ENCODE results near the gene FGF9.

The FGF9 gene

DNA sequence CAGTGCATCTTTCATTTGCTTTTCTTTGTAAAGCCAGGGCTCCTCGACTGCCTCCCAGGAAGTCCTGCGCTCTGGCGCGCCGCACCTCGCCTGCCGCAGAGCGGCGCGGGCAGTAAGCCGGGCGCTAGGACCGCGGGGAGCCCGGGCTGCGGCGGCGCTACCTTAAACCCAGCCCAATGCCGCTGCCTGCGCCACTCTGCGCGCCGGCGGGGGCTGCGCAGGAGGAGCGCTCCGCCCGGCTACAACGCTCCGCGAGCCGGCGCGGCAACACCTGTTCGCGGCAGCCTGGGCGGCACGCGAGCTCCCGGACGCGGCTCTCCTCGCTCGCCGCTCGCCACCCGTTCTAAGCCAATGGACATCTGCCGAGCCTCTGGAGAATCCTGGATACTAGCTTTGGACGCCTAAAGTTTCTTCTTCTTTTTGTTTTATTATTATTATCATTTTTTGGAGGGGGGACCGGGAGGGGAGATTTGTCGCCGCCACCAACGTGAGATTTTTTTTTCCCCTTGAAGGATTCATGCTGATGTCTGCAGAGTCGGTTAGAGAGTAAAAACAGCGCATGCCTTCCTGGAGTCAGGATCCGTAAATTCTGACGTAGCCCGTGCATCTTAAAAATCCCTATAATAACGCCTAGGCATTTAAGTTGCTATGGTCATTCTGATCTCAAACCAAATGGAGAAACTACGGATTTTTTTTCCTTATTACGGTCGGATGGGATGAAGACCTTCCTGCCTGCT is at the start of gene FGF9:
TSS of gene FGF9 (plus strand) at position 191 of the 737 bp plus-strand sequence. CDS start 840 bp downstream, outside the sequence.
- peak; percentile 70 for DNase-seq

DNA sequence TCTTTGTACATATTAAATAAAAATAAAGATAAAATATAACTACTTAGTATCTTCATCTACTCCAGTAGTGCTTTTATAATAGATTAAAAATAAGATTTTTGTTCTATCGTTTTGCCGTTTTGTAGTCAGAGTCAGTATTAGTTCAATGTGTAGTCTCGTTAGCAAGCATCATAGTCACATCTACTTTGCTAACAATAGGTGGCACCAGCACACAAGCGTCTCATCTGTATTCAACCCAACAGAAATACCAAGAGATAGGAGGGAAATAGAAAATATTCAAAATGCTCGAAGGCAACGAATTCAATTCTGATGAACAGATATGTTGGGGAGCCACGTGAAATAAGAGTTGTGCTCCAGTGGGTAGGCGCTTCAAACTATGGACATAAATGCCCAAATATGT is 45.5 kb upstream of the FGF9 start:
- no peak for DNase-seq

DNA sequence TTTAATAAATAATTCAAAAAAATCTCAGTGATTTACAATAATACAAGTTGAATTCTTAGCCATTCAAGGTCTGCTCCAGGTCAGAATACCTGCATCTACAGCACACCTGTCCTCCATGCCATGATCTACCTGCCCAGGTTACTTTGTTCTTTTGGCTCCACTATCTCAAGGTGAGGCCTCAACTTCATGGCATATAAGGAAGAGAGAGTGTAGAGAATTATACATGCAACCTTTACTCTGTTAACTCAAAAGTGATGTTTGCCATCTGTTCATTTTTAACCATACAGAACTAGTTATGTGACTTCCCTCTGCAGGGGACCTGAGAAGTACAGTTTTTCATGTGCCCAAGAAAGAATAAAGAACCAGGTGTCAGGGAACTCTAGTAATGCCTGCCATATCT is 38.7 kb upstream of the FGF9 start:
- DNase-seq, result no peak

DNA sequence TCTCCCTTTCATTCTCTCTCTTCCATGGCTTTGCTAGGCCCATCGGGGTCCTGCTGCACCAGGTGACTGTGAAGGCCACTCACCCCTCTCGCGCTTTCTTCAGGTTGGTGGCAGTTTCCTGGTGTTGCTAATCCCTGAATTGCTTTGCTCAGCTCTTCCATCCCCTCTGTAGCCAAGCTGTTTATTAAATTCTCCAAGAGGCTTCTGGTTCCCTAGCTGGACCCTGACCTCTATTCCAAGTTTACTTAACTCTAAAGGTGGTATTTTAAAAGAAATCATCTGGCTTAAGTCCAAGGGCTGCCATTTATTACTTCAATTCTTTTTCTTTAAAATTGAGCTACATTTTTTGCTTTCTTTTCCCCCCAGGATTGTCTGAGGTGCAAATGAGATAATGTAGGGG is 34.2 kb upstream of the FGF9 start:
- DNase-seq, result no peak

DNA sequence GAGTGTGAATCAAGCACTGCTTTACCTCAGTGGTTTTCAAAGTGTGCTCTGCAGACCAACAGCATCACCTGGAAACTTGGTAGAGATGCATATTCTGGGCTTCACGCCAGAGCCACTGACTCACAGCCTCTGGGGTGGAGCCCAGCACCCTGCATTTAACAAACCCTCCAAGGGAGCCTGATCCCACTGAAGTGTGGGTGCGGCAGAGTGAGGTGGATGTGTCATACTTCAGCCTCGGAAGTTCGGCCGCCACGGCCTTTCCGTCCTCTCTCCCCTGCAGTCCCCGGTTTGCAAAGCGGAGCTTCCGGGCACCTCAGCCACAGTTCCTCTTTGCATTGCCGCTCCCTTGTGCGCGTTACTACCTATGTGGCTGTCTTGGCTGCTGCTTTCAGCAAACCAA is 33.6 kb upstream of the FGF9 start:
- DNase-seq, result peak; percentile 28

DNA sequence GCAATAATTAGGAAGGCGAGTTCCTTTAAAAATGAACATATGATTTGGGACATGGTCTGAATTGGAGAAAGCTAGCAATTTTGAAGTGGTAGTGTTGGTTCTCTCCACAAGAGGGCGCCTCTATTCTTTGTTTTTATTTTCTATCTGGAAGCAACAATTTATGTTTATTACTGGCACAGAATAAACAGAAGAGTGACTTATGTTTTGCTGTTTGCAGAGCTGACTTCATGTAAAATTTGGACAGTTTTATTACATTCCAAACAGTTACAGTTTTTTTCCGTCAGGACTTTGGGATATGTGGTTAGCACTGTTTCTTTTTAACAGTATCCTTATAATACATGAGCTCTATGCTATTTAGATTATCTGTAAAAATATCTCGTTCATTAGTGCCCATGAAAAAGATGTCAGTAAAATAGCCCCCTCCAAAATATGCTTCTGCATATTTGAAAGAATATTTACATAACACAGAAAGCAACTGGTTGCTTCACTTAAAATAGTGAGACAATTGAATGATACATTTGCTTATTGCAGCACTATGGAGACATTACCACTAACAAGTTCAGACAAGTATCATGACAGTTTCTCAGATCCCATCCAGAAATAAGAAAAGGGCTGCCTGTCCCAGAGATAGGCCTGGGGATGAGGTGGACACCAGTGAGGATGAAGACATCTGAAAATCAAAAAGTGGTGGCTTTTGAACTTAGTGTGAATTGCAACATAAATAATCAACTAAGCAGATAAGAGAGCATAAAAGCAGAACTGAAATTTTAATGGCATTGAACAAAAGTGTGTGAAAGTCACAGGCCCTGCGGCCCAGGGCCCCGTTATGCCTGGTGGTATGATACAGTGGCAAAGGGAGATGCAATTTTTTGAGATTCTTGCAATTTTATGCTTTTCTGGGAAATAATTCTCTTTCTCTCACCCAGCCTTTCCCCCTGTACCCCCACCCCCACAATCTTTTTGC is 32.3 kb upstream of the FGF9 start:
- DNase-seq, result peak; percentile 37

DNA sequence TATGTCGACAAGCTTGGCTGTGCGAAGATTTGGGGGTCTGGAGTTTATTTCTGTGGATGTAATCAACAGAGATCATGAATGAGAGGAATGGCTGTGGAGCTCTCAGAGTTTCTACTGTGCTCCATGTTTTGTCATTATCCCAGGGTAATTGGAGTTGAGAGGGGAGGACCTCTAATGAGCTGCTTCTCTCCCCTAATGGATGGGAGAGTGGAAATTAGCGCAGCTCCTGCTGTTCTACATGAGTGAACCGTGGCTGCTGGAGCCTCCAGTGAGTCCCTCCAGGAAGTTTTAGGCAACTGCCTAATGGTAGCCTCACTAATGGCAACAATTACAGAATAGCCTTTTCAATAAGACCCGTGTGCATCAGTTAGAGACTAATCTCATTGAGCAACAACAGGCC is 31.3 kb upstream of the FGF9 start:
- no peak for DNase-seq

DNA sequence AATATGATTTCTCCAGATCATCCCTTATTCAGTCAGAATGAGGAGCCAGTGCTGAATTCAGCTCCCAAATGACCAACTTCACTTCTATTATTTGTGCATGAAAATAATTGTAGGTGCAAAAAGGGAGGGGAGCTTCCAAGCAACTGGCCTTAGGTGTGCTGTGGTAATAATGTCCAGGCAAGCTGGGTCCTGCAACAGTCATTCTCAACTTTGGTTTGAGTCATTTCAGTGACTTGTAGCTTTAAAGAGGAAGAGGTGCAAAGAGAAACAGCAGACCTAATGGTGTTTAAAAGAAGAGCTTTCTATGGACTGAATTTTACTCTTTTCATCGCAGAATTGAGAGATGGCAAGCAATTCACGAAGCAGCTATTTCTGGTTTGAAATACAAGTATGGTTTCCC is 29.2 kb upstream of the FGF9 start:
- DNase-seq, result no peak

DNA sequence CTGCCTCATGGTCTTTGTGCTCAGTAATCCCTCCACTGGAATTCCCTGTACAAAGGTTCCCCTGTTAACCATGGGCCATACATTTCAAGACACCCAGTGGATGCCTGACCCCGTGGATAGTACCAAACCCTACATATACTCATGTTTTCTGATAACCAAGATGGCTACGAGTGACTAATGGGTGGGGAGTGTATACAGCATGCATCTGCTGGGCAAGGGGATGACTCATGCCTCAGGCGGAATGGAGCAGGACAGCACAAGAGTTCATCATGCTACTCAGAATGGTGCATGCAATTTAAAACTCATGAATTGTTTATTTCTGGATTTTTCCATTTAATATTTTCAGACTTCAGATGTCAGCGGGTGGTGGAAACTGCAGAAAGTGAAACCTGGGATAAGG is 13.3 kb upstream of the FGF9 start:
- DNase-seq, result no peak

DNA sequence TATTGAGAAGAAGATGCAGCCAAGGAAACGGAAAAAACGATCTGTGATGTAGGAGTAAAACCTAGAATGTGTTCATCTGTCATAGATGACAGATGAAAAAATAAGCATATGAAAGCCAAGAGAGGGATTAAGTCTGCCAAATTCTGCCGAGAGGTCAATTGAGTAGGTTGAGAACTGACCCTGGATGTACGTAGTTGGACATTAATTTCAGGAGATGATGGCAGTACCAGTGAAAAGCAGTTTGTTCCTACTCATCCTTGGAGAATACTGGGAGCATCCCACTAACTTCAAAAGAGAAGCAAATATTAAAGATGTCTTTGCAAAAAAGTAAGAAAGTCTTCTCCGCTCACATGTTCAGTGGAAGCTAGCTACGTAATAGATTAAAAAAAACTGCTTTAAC is 11.8 kb upstream of the FGF9 start:
- DNase-seq, result no peak

DNA sequence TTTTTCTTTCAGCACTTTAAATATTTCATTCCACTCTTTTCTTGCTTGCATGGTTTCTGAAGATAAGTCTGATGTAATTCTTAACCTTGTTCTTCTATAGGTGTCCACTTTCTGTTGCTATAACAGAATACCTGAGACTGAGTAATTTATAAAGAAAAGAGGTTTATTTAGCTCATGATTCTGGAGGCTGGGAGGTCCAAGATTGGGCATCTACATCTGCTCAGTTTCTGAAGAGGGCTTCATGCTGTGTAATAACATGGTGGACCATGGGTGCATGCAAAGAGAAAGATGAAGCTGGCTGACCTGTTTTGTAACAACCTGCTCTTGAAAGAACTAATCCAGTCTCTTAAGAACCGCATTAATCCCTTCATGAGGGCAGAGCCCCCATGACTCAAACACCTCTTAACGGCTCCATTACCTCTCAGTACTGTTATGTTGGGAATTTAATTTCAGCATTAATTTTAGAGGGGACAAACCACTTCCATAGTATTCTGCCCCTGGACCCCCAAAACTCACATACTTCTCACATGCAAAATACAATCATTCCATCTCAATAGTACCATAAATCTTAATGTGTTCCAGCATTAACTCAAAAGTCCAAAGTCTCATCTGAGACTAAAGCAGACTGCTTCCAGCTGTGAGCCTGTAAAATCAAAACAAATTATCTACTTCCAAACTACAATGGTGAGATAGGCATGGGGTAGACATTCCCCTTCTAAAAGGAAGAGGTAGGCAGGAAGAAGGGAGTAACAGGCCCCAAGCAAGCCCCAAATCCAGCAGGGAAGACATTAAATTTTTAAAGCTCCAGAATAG is 9.6 kb upstream of the FGF9 start:
- DNase-seq, result no peak

DNA sequence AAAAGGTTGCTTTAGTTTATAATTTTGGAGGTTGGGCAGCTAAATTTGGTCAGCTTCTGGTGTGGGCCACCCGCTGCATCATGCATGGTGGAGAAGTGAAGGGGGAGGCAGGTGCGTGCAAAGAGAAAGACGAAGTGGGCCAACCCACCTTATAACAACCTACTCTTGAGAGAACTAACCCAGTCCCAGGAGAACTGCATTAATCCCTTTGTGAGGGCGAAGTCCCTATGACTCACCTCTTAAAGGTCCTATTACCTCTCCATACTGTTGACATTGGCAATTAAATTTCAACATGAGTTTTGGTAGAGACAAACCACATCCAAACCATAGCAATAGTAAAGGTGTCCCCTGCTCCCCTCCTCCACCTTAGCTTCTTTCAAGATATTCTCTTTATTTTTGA is 7.7 kb upstream of the FGF9 start:
- no peak for DNase-seq

DNA sequence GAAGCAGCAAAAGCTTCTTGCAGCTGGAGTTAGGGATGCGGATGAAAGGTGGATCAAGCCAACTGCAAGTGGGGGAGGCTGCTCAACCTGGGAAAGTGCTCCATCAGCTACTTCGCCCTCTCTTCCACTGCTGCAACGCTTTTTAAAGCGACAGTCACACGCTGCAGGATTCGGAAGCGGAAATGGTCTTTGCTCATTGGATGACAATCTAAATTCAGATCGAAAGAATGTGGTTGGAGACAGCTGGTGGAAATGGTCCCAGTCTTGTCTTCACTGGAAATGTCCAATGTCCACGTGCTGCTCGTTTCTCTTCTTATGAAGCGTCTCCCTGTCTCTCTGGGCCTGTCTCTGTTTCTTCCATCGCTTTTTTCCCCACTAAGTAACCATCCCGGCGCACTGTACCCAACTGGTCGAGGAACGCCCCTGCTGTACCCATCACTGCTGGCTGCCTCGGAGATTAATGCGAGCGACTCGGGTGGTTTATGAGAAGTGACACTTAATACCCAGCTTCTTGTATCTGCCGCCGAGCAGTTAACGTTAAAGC is 2.1 kb upstream of the FGF9 start:
- no peak for DNase-seq

DNA sequence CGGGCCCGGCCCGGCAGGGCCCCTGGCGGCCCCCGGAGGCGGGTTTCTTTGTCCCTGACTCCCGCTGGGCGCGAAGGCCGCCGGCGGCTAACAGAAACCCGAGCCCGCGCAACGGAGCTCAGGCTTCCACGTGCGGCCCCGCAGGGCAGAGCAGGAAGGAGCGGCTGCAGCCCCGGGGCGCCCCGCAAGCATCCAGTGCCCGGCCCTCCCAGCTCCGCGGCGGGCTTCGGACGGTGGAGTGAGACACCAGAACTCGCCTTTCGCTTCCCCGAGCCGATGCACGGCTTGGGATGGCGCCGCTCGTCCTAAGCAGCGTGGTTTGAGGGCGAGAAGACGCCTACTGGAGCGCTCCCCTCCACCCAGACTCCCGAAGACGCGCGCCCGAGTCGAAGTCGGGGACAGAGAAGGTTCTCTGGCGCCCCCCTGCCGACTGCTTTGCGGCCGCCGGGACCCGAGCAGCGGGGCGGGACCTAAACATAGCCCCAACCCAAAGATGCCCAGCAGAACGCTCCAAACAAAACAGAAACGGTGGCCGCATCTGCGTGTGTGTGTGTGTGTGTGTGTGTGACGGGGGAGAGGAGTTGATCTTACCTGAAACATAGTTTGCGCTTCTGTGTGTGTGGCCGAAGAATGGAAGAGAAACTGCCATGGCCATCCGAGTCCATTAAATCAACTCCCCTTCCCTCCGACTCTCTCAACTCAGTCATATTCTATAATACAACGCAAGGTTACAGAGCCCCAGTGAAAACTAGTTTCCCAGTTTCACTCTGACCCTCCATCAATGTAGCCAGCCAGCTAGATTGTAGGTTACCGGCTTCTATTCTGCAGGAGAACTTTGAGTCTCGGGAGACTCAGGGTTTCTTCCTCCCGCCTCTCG is 629 bp upstream of the FGF9 start:
- DNase-seq, result peak; percentile 61

DNA sequence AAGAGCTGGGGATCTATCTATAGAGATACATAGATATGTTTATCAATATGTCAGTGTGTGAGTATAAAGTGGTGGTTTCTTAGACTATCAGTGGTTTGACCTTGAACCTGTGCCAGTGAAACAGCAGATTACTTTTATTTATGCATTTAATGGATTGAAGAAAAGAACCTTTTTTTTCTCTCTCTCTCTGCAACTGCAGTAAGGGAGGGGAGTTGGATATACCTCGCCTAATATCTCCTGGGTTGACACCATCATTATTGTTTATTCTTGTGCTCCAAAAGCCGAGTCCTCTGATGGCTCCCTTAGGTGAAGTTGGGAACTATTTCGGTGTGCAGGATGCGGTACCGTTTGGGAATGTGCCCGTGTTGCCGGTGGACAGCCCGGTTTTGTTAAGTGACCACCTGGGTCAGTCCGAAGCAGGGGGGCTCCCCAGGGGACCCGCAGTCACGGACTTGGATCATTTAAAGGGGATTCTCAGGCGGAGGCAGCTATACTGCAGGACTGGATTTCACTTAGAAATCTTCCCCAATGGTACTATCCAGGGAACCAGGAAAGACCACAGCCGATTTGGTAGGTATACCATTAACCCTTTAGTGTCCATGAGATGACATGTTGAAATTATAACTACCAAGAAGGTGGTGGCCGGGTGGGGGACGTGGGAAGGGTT is 880 bp downstream of the FGF9 start:
- no peak for DNase-seq

DNA sequence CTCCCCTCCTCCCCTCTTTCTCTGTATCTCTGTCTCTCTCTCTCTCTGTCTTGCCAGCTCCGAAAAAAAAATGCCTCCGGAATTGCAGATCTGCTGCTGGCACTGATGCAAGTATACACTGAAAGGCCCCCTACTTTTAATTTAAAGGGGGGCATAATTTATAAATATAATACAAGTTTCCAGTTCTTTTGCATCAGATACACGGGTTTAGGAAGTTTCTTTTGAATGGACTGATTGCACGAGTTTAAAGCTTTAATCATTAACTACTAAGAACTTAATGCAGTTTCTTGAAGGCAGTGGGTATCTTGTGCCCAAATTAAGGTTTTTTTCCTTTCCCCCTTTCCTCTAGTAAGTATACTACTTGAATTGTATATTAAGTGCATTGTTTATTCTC is 1.4 kb downstream of the FGF9 start:
- DNase-seq, result no peak

DNA sequence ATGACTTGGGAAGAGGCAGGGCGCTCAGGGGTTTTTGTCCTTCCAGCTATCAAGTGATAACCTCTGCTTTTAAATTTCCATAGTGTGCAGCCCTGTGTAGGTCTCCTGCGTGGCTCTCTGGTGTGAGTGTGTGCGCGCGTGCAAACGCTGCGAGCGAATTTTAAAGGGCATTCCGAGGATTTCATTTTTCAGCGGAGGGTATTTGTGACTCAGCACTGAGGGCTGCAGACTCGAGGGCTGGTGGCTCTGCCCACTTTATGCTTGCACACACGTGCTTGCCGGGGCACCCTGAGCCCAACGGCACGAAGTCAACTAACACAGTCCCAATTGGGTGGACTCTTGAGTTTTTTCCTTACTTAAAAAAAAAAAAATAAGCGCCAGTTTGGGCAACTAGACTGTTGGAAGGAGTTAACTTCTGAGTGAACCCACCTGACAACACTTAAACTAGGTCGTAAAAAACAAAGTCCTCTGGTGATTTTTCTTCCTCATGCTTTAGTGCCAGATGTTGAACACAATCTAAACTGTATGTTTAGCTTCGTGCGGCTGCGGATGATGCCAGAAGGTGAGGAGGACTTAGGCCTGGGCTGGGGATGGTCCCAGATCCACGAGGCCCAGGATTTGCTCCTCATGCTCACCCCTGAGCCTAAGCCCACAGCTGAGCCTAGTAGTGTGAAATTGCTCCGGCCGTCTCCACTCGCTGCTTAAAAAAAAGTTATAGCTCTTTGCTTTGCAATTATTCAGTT is 2.1 kb downstream of the FGF9 start:
- DNase-seq, result no peak

DNA sequence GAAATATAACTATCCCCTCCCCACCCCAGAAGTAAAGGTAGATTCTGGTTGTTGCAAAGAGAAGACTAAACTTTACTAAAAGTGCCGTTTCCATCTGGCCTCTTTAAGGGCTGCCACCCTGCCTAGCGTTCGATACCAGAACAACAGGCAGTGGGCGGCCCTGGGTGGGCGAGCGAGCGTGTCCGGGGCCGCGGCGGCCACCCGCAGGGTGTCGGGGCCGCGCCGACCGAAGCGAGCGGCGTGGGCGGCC is 2.6 kb downstream of the FGF9 start:
- DNase-seq, result peak; percentile 28

DNA sequence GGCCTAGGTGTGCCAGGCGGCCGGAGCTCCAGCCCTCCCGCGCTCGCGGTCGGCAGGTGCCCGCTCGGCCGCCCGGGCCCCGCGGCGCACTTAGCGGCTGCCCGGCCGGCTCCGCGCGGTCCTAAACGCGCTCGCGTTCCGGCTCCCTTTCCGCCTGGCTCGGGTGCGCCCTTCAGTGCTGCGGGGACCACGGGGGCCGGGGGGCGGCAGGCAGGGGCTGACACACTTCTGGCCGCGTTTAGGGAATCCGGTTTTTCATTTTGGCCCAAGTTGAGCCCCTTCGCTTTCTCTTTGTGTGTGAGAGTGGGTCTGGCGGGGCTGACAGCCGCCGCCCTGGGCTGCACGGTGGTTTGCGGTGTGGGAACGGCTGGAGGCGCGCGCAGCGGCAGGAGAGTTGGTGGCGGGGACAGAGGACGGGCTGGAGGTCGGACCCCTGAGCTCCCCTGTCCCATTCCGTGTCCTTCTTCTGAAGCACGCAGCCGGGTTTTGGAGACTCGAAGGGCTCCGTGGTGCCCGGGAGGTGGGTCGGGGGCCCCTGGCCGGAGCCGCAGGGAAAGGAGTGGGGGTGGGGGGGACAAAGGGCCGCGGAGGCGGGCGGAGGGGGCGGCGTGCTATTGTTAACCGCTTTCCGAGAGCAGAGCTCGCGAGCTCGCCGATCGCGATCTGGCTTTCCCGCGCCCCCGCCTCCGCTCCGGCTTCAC is 3.1 kb downstream of the FGF9 start:
- peak; percentile 32 for DNase-seq

DNA sequence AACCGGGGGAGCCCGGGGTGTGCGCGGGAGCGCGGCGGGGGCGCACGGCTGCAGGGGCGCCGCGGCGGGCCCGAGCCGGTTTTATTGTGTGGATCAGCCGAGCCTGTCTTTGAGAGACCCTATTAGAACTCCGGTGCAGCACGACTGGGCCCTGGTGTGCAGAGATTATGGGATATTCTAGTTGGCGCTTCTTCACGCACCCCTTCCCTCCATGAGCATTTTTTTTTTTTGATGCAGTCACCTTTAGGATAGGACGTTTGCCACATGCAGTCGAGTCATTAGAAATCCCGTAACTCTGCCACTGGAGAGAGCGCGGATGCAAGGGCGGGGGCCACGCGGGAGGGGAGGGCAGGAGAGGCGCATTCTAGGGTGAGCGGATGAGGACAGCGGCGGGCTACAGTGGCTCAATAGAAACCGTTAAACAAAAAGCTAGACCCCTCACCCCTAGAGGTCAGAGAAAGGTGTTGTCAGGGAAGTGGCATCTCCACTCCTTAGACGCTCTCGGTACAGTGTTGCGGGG is 3.7 kb downstream of the FGF9 start:
- DNase-seq, result peak; percentile 12

Measured in activated gamma-delta T cell treated with Interleukin-2 at 50 U/mL for 16 hours (primary cell).